GM11168 (cell line): ENCODE data around the gene SC5D.

ENCODE experiments used
- in situ Hi-C: fragments of 300-500 bp; cut with MboI; formaldehyde crosslinking; loops from one replicate; pipeline ENCODE4 v1.12.0; 2022; ENCODE audit warnings: low sequenced_read_pairs; ENCODE audit not compliant: unreplicated experiment

The SC5D gene

GRCh38 chr11:121327553-121327952, 35.0 kb downstream of the SC5D start:
- in situ Hi-C loops: no loop called here

DNA sequence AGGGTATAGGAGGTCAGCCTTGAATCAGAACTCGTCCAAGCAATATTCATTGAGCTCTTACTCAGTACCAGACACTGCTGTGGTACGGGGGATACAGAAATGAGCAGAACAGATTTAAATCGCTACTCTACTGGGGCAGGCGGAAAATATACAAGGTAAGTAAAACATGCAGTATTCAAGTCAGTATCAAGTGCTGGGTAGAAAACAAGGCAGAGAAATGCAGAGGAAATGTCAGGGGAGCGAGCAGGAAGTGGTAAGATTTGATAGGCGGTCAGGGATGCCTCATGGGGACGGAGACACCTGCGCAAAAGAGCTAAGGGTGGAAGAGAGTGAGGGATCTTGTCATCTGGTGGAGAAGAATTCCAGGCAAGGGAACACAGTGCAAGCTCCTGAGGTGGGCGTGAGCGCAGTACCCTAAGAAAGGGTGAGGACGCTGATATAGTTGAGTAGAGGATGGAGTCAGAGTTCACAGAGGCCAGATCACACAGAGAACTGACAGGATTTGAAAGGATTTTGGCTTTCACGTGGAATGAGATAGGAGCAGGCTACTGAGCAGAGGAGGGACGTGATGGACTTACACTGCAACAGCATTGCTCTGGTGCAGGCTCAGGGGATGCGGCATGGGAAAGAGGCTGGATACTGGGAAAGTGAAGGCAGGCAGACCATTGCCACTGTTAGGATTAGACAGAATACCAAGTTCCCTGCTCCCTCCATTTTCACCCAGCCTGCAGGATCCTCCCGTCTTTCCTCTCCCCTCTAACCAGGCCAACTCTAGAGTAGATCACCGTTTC, 35.8 kb downstream of the SC5D start:
- in situ Hi-C loops: no loop called here

- in situ Hi-C loops: no loop called here
These were observed 36.6 kb downstream of the SC5D start for GRCh38 chr11:121328967-121329679.

DNA sequence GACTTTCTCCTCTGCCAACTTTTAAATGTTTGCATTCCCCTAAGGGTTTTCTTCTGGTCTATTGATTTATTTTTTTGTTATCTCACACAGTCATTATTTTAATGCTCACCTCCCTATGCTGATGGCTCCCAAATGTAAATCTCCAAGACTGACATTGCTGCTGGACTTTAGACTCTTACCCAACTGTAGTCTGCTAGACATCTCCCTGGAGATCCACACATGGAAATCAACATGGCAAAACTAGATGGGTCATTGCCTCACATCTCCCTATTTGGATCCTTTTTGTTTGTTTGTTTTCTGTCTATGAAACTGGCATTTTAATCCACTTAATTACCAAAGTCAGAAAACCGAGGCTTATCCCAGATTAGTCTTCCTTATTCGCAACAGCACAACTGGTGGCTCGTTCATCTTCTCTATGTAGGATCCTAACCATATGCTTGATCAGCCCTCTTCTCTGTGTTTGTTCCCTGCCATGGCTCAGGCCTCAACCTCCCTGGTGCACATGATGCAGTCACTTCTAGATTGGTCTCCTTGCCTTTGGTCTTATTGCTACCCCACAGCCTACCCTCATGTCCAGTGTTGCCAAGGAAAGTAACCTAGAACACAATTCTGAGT, 37.3 kb downstream of the SC5D start:
- in situ Hi-C loops: no loop called here

DNA sequence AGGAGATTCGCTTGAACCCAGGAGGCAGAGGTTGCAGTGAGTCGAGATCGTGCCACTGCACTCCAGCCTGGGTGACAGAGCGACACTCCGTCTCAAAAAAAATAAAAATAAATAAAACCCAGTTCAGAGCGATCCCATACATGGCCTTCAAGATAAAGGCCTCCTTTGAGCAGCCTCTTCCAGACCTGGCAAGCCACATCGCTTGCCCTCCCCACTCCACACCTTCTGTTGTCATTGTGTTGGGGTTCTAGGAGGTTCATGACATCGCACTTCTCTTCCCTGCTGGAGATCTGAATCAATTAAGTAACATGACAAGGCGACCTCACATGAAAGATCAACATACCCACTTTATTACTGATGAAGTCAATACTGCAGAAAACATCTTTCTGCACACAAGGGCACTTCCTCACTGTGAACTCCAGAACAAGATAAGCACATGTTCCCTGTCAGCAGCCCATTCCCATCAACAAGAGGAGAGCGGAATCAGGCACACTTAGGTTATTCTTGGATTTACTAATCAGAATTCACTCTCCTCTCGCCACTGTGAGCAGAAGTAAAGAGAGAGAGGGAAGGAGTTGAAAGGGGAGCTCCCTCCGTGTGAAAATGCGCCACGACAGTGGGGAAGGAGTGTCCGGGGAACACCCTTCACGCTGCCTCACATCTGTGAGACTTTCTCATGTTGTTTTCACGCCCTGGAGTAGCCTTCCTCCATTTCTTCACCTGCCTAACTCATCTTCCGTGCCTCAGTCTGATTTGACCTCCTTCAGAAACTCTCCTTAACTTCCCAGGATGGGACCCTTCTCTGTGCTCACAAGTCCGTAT, 38.3 kb downstream of the SC5D start:
- in situ Hi-C loops: no loop called here

- in situ Hi-C loops: no loop called here
These were observed 42.6 kb downstream of the SC5D start for GRCh38 chr11:121334973-121335710.

DNA sequence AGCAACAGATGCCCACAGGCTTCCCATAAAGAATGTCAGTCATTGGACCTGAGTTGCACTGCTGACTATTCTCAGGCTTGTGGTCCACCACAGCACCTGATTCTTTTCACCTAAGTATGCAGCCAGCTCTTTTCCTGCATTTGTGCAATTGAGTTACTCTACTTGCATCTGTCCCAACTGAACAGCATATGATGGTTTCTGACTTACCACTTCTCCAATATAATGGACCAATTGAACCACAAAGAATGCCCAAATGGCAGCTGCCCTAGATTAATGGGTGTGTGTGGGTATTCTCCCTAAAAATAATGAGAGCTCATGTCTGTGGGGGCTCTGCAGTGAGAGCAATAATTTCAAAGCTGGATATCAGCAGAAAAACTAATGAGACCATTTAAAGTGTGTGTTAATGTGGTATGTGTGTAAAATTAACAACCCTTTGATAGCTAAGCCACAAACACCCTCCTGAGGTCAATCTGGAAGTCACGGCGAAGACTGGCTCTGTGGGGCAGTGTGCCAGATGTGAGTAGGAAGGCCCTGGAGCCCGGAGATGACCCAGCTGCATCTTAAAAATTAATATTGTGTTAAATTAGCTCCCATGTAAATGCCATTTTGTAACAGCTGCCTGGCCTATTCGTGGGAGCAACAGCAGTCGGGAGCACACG, 43.8 kb downstream of the SC5D start:
- in situ Hi-C loops: no loop called here

- in situ Hi-C loops: no loop called here
These were observed 44.5 kb downstream of the SC5D start for GRCh38 chr11:121337078-121337477.

DNA sequence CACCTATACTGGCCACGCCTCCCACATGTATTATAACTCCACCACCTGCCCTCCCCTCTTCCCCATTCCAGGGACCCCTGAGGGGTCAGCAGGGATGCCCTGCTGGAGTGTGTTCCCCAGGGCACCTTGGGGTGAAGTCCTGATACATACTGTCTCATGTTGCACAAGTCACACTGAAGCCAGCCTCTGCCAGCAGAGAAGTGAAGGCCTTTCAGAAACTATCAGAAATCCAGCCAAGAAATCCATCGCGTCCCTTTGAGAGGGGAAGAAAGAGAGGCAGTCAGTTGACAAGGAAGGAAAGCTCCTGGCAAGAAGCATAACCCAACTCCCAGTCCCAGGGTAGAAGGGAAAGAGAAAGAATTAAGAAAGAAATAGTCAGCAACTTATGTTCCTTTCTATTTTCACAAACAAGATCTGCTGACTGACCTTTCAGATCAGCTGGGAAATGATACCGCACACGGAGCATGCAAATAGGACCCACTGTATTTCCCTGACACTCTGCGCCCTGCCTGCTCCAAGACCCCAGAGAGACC, 45.2 kb downstream of the SC5D start:
- in situ Hi-C loops: no loop called here

GRCh38 chr11:121338536-121338935, 46.0 kb downstream of the SC5D start:
- in situ Hi-C loops: no loop called here

GRCh38 chr11:121340032-121340580, 47.5 kb downstream of the SC5D start:
- in situ Hi-C loops: no loop called here

GRCh38 chr11:121341609-121342008, 49.0 kb downstream of the SC5D start:
- in situ Hi-C loops: no loop called here

DNA sequence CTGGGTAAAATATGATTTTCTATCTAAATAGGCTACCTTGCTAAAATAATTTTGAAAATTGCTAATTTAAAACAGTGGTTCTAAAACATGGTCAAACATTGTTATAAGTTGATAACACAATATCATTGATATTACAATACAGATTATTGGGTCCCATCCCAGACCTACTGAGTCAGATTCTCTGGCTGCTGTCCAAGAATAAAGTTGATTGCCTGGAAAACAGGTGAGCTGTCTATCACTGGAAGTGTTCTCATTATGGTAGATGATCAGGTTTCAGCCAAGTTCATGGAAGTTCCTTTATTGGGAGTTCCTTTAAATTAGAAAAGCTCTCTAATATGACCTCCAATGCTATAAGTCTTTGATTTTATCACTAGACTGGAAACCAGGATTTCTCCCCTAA, 52.3 kb downstream of the SC5D start:
- in situ Hi-C loops: no loop called here

DNA sequence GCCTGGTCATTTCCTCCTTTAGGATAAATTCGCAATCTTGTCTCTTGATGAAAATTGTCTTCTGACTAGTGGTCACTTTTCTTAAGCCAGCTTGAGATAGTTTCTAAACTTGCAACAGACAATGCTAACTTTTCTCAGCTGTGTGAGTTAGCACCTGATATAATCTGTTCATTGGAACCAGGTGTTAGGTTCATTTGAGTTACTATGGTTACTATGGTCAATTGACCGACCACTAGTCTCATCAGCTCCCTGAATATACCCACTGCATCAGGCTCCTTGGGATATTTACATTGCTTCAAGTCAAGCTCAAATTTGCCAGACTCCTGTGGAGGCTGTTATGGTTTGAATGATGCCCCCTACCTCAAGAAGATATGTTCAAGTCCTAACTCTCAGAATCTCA, 54.5 kb downstream of the SC5D start:
- in situ Hi-C loops: no loop called here

DNA sequence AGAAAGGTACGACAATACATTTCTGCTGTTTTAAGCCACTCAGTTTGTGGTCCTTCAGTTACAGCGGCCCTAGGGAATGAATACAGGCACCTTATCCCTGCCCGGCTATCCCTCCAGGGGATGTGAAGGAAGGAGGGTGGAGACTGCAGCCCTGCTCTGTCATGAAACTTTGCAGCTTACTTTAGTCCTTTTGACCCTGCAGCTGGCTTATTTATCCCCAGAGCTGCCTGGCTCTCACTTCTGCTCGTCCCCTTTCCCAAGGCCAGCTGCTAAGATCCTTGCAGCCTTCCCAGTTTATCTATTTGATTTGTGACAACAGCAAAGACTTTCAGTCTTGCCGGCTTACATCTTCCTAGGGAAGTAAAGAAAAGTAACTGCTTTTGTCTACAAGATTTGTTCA, 55.2 kb downstream of the SC5D start:
- in situ Hi-C loops: no loop called here

- in situ Hi-C loops: no loop called here
These were observed 55.8 kb downstream of the SC5D start for GRCh38 chr11:121348220-121348875.

DNA sequence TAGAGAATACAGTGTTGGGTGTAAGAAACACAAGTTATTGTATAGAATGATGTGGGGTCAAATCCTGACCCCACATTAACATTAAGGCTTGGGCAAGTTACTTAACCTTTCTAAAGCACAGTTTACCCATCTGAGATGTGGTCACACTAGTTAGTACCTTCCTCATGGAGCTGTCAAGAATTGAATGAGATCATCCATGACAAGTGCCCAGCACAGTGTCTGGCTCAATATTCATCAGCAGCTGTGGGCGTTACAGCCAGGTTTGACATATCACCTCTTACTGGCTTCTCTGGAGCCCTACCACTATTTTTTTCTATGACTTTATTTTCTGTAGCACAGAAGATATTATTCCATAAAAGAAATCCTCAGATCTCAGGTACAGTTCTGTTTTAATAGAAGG, 57.2 kb downstream of the SC5D start:
- in situ Hi-C loops: no loop called here

- in situ Hi-C loops: no loop called here
These were observed 57.9 kb downstream of the SC5D start for GRCh38 chr11:121350314-121351082.
